ENCODE measurements around the gene TTLL13. TPM values are rescaled to one million over a fixed set of nuclear protein-coding genes. Genes with fewer than 3 reads are reported as not detected.

TTLL13 gene
- total and polyA plus RNA-seq, 9 of the 15 experiments (the other 6 are each of a cell fraction or from before 2014, with no cell fraction given) = 0.05 to 0.24 (median 0.11) TPM; not detected in 1

DNA sequence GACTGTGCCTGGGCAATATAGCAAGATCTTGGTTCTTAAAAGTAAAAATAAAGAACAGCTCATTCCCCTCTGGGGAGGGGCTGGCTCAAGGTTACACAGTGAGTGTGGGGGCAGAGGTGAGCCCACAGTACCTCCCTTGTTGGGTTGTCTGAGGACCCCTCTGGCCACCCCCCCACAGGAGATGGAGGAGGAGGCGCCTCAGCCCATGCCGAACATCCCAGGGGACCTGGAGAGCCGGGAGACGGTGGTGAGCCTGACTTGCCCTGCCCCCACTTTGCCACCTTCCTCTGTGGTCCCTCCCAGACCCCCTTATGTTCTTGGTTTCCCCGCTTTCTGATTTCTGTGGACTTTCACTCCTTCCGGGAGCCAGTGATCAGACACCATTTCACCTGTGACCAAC lies 44.8 kb downstream of the TTLL13 start:
- DNase-seq (ENCODE audit: extremely low read depth in 1 of 4, low spot score in 3 of 4) (no peak), FAIRE-seq (no peak), ATAC-seq (no peak)
- in situ Hi-C loops (cut with MboI) = no loop called here
- ChIA-PET POLR2A (interaction anchor here (0.6 to 0.8 kb wide), 2 partner anchors 8 to 456 kb away, joined by 3 to 4 read pairs; no protein-coding TSS in a partner anchor), CTCF (ENCODE audit: low intra/inter-chr PET ratio) (interaction anchor here (0.7 to 3.8 kb wide), 5 partner anchors 26 to 930 kb away, joined by 3 to 46 read pairs (median 4); no protein-coding TSS in a partner anchor)
- intact Hi-C loops (cut with micrococcal nuclease) = loop anchor here (1.0 to 10.0 kb wide), 3 partner anchors 26 to 978 kb away; partner anchors contain the start of genes HDDC3 and UNC45A
- no peaks in the 10 kb centered on the region for H3K36me3 ChIP-seq (ENCODE audit: control insufficient read depth, insufficient read depth, low read length)
- H3K9ac ChIP-seq (ENCODE audit: insufficient read depth in 1 of 2, low read depth in 2 of 2, low read length in 2 of 2) = no peak overlapping the region
- H3K27me3 ChIP-seq (ENCODE audit: control insufficient read depth in 2 of 2, insufficient read depth in 2 of 2, low read length in 2 of 2) = no peaks in the 10 kb centered on the region; a peak in 1 of 5 replicates
- BruUV-seq (replicated peaks) = no TSS peak
- no peak overlapping the region for H2AFZ ChIP-seq (ENCODE audit: low read depth, low read length)
- H3K9me3 ChIP-seq (replicated peaks; ENCODE audit: control insufficient read depth, insufficient read depth, low read depth, low read length) = no peaks in the 10 kb centered on the region
- no peak overlapping the region for H3K4me3 ChIP-seq
- TF ChIP-seq SNRNP70 (optimal IDR thresholded peaks at IDR 0.05; ENCODE audit: low read depth, low read length) = no peak
- TF ChIP-seq SMAD3 (CRISPR knock-in tag; conservative IDR thresholded peaks at IDR 0.05) = no peak
- TF ChIP-seq ADNP (tag; IDR thresholded peaks at IDR 0.05) = no peak
- TF ChIP-seq SMAD4 (CRISPR knock-in tag; conservative IDR thresholded peaks at IDR 0.05) = no peak
- TF ChIP-seq ZNF324 (CRISPR knock-in tag; IDR thresholded peaks at IDR 0.05) = no peak
- H3K9me1 ChIP-seq (ENCODE audit: control insufficient read depth, insufficient read depth, low read length) = no peaks in the 10 kb centered on the region
- peaks cover 0 to 27% of the 10 kb centered on the region in 2 experiments; a peak in 4 of 5 replicates for H3K4me1 ChIP-seq (replicated peaks in 1 of 2; ENCODE audit: control insufficient read depth in 2 of 2, insufficient read depth in 2 of 2, low read length in 2 of 2)
- H3K79me2 ChIP-seq (ENCODE audit: control insufficient read depth, insufficient read depth, low read length) = no peaks in the 10 kb centered on the region
- H4K20me1 ChIP-seq (replicated peaks; ENCODE audit: control insufficient read depth, insufficient read depth, low read length) = no peaks in the 10 kb centered on the region
- no peak overlapping the region for H3K4me2 ChIP-seq (ENCODE audit: insufficient read depth, low read length)
- WGBS (ENCODE audit: insufficient coverage, low coverage, missing lambda C conversion rate) = 49% methylated on average over 5 of the region's 6 CpGs
- H3K27ac ChIP-seq (ENCODE audit: extremely low read depth, low read depth, low read length) = no peak overlapping the region

All from K562 (cell line).